AG09319 (cell line): Measurements from ENCODE around the gene RGS17.

Experiments used
- DNase-seq: peaks from one replicate; pipeline ENCODE4 v3.0.0-alpha.2; 2010; ENCODE audit warnings: low read depth; ENCODE audit errors: extremely low read depth
- CTCF ChIP-seq: IDR thresholded peaks from 2 replicates; pipeline ENCODE4 v1.5.1; 2011; ENCODE audit warnings: low read depth, mild to moderate bottlenecking, inconsistent platforms, low read length, moderate library complexity

RGS17 gene

GRCh38 chr6:153162172-153162571 lies 31.1 kb upstream of the RGS17 start:
- TF ChIP-seq CTCF = no peak
- no peak for DNase-seq

- DNase-seq = no peak
- no peak for TF ChIP-seq CTCF
These were observed 29.1 kb upstream of the RGS17 start for GRCh38 chr6:153160221-153160620.

- no peak for DNase-seq
- no peak for TF ChIP-seq CTCF
These were observed 19.8 kb upstream of the RGS17 start for GRCh38 chr6:153150752-153151440.

- DNase-seq = no peak
- TF ChIP-seq CTCF = no peak
These were observed 19.3 kb upstream of the RGS17 start for GRCh38 chr6:153150371-153150751.

- no peak for TF ChIP-seq CTCF
- no peak for DNase-seq
These were observed 18.8 kb upstream of the RGS17 start for GRCh38 chr6:153149891-153150290.

- DNase-seq = no peak
- no peak for TF ChIP-seq CTCF
These were observed 15.3 kb upstream of the RGS17 start for GRCh38 chr6:153146413-153146812.

GRCh38 chr6:153145591-153145990 lies 14.5 kb upstream of the RGS17 start:
- no peak for DNase-seq

More at GRCh38 chr6:153145591-153145990, 14.5 kb upstream of the RGS17 start:
- TF ChIP-seq CTCF = no peak
